Activated CD8-positive, alpha-beta memory T cell treated with anti-CD3 and anti-CD28 coated beads for 4 hours (primary cell): ENCODE results near the gene SNHG17.

Source experiments
- DNase-seq, 2 donors: peaks; one replicate each; pipeline ENCODE4 v3.0.0-alpha.2; 2020; ENCODE audit warnings: low read depth in 2 of 2

Gene SNHG17

GRCh38 chr20:38373231-38373867 lies 61.8 kb downstream of the SNHG17 start:
- DNase-seq: no peak

GRCh38 chr20:38372806-38373205 lies 62.3 kb downstream of the SNHG17 start:
- DNase-seq: no peak
